PFSK-1 (cell line): Measurements from ENCODE around the gene ZFAND6.

Experiments
- FOXP2 ChIP-seq: optimal IDR thresholded peaks from 2 replicates; pipeline ENCODE3; 2011; ENCODE audit warnings: borderline replicate concordance, control low read depth, inconsistent platforms; ENCODE audit not compliant: insufficient read depth; ENCODE audit errors: extremely low read length, extremely low read depth
- POLR2AphosphoS5 ChIP-seq: IDR thresholded peaks from 2 replicates; pipeline ENCODE4 v1.6.1; 2012; ENCODE audit warnings: low read depth, mild to moderate bottlenecking, control low read depth, low read length, moderate library complexity
- SIN3A ChIP-seq: IDR thresholded peaks from 2 replicates; pipeline ENCODE4 v1.6.1; 2012; ENCODE audit warnings: mild to moderate bottlenecking, low read length, moderate library complexity, borderline replicate concordance; ENCODE audit not compliant: insufficient read depth
- TAF1 ChIP-seq: IDR thresholded peaks from 2 replicates; pipeline ENCODE4 v1.6.1; 2012; ENCODE audit warnings: low read length, control low read depth, borderline replicate concordance; ENCODE audit not compliant: insufficient read depth
- TF ChIP-seq, protein P1 (sequence below), 2 experiments: IDR thresholded peaks; 2 replicates each; pipeline versions ENCODE4 v1.6.1 to v1.8.0; 2011 to 2012; ENCODE audit warnings: low read depth in 2 of 2, low read length in 2 of 2, control low read depth in 1 of 2, inconsistent platforms in 1 of 2, mild to moderate bottlenecking in 1 of 2, moderate library complexity in 1 of 2; ENCODE audit not compliant: insufficient read depth in 1 of 2

The ZFAND6 gene

DNA sequence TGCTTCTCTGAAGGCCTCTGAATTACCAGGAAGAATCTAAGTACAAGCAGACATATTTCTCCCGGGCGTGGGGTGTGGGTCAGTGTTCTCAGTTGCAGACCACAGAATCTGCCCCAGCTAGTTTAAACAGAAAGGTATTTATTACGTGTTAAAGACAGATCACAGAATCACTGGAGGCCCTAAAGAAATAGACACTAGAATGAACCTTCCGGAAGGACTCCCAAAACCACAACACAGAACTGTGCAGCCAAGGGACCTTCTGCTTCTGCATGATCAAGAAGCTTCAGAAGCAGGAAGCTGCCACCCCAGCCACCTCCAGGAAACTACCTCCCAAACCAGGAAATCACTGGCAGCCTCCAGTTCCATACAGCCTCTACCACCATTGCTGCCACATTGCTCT lies 32.7 kb upstream of the ZFAND6 start:
- TF ChIP-seq POLR2AphosphoS5 (no peak), FOXP2 (no peak), TAF1 (no peak), SIN3A (no peak)
- TF ChIP-seq, protein P1, sequence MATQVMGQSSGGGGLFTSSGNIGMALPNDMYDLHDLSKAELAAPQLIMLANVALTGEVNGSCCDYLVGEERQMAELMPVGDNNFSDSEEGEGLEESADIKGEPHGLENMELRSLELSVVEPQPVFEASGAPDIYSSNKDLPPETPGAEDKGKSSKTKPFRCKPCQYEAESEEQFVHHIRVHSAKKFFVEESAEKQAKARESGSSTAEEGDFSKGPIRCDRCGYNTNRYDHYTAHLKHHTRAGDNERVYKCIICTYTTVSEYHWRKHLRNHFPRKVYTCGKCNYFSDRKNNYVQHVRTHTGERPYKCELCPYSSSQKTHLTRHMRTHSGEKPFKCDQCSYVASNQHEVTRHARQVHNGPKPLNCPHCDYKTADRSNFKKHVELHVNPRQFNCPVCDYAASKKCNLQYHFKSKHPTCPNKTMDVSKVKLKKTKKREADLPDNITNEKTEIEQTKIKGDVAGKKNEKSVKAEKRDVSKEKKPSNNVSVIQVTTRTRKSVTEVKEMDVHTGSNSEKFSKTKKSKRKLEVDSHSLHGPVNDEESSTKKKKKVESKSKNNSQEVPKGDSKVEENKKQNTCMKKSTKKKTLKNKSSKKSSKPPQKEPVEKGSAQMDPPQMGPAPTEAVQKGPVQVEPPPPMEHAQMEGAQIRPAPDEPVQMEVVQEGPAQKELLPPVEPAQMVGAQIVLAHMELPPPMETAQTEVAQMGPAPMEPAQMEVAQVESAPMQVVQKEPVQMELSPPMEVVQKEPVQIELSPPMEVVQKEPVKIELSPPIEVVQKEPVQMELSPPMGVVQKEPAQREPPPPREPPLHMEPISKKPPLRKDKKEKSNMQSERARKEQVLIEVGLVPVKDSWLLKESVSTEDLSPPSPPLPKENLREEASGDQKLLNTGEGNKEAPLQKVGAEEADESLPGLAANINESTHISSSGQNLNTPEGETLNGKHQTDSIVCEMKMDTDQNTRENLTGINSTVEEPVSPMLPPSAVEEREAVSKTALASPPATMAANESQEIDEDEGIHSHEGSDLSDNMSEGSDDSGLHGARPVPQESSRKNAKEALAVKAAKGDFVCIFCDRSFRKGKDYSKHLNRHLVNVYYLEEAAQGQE (IDR thresholded peaks at IDR 0.05; ENCODE audit: insufficient read depth in 1 of 2, low read depth in 2 of 2, low read length in 2 of 2) = no peak

DNA sequence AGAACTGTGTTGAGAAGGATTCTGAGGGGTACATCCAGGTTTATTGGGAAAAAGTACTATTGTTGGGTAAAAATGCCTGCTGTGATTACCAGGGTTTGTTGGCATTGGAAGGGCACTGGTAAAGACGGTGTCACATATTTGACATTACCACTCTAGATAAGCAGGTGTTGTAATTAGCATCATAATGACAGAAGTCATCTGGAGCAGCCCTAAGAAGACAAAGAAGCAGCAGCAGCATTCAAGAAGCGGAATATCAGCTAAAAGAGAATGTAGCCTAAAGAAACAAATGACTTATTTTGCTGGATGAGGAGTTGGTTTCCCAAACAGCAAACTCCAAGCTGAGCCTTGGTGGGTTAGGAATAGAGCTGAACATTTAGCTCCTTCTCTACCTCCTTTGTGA lies 30.5 kb upstream of the ZFAND6 start:
- TF ChIP-seq, protein P1 (IDR thresholded peaks at IDR 0.05; ENCODE audit: insufficient read depth in 1 of 2, low read depth in 2 of 2, low read length in 2 of 2) = no peak
- TF ChIP-seq TAF1 = no peak
- no peak for TF ChIP-seq POLR2AphosphoS5
- TF ChIP-seq SIN3A = no peak
- no peak for TF ChIP-seq FOXP2

DNA sequence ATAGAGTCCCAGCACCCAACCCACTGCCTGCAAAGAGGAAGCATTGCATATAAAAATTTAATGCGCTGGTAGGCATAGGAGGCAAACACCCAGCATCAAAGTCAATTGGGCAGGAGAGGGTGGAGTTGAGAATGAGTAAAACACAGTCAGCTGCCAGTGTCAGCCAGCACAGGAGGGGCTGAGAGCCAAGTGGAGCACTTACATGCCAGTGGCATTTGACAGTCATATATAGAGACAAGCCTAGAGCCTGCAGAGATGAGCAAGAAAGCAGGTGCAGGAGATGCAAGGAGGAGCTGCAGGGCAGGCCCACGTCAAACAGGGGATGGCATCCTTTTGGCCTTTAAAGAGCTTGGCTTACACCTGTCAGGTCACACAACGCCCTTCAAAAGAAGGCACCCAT lies 27.6 kb upstream of the ZFAND6 start:
- TF ChIP-seq POLR2AphosphoS5 (no peak), TAF1 (no peak), FOXP2 (no peak), SIN3A (no peak)
- TF ChIP-seq, protein P1 (IDR thresholded peaks at IDR 0.05; ENCODE audit: insufficient read depth in 1 of 2, low read depth in 2 of 2, low read length in 2 of 2) = no peak

DNA sequence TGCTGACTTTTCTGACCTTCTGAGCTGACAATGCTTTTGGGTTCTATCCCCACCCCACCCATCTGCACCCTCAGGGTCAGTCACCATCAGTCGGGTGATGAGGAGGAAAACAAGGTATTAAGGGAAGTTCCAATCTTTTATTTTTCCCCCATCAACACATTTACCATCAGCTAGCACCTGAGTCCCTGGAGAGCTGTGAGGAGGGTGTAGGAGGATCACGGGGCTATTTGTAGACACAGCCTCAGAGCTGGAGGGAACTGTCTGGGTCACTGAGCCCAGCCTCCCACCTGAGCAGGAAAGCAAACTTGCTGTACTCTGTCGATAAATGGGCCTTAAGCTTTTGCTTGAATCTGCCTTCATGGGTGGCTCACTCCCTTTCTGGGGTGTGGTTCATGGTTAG lies 24.8 kb upstream of the ZFAND6 start:
- no peak for TF ChIP-seq POLR2AphosphoS5
- TF ChIP-seq SIN3A = no peak
- TF ChIP-seq TAF1 = no peak
- TF ChIP-seq, protein P1 (IDR thresholded peaks at IDR 0.05; ENCODE audit: insufficient read depth in 1 of 2, low read depth in 2 of 2, low read length in 2 of 2) = no peak
- TF ChIP-seq FOXP2 = no peak

DNA sequence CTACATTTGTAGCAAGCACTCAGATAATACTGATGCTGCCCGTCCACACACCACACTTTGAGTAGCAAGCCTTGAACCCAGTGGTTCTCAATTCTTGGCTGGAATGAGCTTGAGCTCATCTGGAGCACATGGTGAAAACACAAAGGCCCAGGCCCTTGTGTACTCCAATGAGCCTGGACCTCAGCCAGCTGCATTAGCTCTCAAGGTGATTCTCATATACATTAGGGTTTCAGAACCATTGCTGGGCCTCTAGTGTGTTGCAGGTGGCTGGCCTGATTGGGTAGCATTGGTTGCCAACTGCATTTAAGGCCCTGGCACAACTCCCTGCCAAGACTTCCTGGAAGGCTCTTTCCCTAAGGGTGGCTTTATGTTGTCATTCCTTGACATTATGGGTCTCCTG lies 23.4 kb upstream of the ZFAND6 start:
- TF ChIP-seq TAF1 = no peak
- no peak for TF ChIP-seq POLR2AphosphoS5
- TF ChIP-seq FOXP2 = no peak
- TF ChIP-seq SIN3A = no peak
- TF ChIP-seq, protein P1 (IDR thresholded peaks at IDR 0.05; ENCODE audit: insufficient read depth in 1 of 2, low read depth in 2 of 2, low read length in 2 of 2) = no peak
